ENCODE data around the gene DCANP1.

DNA sequence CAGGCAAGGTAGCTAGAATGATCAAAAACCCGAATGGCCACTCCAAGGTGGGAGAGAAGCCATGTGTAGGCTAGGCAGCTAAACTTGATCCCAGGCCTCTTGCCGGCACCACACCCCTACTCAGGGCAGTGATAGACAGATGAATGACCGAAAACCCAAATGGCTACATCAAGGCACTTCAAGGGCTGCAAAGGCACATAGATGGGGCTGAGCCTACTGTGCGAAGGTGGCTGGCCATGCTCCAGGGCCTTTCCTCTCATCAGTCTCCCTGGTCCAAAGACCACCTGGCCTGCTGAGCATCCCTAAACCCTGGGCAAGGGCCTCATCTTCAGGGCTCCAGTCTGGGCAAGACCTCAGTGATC lies 8.7 kb upstream of the DCANP1 start:
- TF ChIP-seq, protein P1, sequence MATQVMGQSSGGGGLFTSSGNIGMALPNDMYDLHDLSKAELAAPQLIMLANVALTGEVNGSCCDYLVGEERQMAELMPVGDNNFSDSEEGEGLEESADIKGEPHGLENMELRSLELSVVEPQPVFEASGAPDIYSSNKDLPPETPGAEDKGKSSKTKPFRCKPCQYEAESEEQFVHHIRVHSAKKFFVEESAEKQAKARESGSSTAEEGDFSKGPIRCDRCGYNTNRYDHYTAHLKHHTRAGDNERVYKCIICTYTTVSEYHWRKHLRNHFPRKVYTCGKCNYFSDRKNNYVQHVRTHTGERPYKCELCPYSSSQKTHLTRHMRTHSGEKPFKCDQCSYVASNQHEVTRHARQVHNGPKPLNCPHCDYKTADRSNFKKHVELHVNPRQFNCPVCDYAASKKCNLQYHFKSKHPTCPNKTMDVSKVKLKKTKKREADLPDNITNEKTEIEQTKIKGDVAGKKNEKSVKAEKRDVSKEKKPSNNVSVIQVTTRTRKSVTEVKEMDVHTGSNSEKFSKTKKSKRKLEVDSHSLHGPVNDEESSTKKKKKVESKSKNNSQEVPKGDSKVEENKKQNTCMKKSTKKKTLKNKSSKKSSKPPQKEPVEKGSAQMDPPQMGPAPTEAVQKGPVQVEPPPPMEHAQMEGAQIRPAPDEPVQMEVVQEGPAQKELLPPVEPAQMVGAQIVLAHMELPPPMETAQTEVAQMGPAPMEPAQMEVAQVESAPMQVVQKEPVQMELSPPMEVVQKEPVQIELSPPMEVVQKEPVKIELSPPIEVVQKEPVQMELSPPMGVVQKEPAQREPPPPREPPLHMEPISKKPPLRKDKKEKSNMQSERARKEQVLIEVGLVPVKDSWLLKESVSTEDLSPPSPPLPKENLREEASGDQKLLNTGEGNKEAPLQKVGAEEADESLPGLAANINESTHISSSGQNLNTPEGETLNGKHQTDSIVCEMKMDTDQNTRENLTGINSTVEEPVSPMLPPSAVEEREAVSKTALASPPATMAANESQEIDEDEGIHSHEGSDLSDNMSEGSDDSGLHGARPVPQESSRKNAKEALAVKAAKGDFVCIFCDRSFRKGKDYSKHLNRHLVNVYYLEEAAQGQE (IDR thresholded peaks at IDR 0.05) = no peak
- TF ChIP-seq SP1 (IDR thresholded peaks at IDR 0.05) (no peak), EGR1 (IDR thresholded peaks at IDR 0.05; ENCODE audit: low read depth in 2 of 2) (no peak), RAD21 (IDR thresholded peaks at IDR 0.05) (no peak), YY1 (IDR thresholded peaks at IDR 0.05) (no peak)
- TF ChIP-seq, protein P2, sequence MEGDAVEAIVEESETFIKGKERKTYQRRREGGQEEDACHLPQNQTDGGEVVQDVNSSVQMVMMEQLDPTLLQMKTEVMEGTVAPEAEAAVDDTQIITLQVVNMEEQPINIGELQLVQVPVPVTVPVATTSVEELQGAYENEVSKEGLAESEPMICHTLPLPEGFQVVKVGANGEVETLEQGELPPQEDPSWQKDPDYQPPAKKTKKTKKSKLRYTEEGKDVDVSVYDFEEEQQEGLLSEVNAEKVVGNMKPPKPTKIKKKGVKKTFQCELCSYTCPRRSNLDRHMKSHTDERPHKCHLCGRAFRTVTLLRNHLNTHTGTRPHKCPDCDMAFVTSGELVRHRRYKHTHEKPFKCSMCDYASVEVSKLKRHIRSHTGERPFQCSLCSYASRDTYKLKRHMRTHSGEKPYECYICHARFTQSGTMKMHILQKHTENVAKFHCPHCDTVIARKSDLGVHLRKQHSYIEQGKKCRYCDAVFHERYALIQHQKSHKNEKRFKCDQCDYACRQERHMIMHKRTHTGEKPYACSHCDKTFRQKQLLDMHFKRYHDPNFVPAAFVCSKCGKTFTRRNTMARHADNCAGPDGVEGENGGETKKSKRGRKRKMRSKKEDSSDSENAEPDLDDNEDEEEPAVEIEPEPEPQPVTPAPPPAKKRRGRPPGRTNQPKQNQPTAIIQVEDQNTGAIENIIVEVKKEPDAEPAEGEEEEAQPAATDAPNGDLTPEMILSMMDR (IDR thresholded peaks at IDR 0.05; ENCODE audit: low read depth, low read length, missing input control) = no peak
- TF ChIP-seq, protein P3, sequence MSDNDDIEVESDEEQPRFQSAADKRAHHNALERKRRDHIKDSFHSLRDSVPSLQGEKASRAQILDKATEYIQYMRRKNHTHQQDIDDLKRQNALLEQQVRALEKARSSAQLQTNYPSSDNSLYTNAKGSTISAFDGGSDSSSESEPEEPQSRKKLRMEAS (IDR thresholded peaks at IDR 0.05) = no peak
- TF ChIP-seq, protein P4, sequence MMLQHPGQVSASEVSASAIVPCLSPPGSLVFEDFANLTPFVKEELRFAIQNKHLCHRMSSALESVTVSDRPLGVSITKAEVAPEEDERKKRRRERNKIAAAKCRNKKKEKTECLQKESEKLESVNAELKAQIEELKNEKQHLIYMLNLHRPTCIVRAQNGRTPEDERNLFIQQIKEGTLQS (IDR thresholded peaks at IDR 0.05) = no peak
- TF ChIP-seq, protein P5, sequence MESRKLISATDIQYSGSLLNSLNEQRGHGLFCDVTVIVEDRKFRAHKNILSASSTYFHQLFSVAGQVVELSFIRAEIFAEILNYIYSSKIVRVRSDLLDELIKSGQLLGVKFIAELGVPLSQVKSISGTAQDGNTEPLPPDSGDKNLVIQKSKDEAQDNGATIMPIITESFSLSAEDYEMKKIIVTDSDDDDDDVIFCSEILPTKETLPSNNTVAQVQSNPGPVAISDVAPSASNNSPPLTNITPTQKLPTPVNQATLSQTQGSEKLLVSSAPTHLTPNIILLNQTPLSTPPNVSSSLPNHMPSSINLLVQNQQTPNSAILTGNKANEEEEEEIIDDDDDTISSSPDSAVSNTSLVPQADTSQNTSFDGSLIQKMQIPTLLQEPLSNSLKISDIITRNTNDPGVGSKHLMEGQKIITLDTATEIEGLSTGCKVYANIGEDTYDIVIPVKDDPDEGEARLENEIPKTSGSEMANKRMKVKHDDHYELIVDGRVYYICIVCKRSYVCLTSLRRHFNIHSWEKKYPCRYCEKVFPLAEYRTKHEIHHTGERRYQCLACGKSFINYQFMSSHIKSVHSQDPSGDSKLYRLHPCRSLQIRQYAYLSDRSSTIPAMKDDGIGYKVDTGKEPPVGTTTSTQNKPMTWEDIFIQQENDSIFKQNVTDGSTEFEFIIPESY (IDR thresholded peaks at IDR 0.05) = no peak
